ENCODE data around the gene MMEL1.

The MMEL1 gene

DNA sequence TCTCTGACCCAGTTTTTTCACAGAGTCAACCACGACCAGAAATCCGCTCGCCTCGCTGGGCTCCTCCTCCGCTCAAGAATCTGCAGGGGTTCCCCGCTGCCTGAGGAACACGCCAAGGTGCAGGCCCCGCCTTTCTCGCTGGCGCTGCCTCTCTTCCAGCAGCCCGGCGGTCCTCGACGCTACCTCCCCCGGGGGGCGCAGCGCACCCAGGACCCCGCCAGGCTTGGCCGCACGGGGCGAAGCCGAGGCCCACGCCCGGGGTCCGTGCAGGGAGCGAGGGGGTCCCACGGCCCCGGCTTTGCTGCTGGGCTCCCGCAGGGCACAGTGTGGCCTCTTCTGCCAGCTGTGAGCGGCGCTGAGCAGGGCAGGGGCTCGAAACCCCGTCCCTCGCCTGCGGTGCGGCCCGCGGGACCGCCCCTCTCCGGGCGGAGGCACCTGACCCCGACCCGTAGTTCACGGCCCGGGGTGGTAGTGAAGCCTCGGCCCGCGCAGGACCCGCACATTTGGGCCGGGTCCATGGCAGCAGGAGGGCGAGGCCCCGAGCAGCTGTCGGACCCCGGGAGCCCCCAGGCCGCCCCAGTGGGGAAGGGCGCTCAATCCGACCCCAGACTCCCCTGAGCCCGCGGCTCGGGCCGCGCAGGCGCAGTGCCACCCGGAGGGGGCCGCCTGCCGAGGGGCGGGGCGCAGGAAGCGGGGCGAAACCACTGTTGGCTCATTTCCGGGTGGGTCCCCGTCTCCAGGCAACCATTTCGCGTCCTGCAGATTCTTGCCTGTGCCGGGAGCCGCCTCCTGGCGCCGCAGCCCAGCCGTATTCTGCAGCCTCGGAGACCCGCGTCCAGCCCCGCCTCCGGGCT lies 10.0 kb upstream of the MMEL1 start:
- peak; percentile 95 for DNase-seq

DNA sequence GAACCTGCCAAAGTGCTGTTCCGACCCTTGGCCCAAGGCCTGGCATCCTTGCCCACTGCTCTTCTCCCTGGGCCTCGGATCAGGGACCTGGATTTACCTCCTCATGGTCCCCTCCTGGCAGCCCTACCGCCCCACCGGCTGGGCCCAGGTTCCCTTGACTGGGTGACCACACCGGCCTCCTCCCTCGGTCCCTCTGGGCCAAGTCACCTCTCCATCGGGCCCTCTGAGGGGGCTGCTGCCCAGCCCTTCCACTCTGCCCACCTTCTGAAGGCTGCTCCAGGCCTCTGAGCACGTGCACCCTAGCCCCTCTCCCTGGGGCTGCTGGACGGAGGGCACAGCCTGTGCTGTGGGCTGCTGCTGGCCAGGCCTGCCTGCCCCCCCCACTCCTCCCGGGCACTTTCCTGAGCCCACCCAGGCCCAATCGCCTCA lies 9.3 kb upstream of the MMEL1 start:
- no peak for DNase-seq

DNA sequence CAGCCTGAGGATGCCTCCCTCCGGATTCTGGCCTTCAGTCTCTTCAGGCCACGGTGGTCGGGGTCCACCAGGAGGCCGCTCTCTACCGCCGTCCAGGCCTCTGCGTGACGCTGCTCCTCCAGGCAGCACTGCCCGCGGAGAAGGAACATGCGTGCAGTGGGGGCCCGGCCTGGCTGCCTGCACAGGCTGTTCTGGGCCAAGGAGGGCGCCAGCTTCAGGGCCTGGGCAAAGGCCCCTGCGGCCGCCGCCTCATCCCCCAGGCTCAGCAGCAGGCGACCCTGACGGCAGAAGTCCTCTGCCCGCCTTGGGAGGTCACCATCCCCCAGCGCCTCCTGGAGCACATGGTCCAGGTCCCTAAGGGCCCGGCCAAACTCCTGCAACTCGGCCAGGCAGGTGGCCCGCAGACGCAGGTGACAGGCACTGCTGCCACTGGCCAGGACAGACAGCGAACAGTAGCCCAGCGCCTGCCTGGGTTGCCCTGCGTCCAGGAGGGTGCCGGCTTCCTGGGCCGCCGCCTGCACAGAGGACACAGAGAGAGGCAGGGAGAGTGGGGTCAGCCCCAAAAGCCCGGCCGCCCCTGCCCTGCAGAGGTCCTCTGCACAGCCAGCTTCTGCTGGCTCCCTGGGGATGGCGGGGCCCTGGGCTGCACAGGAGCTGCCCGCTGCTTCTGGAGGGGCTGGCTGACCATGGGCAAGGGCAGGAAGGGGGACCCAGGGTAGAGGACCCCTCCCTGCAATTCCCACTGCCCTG lies 8.7 kb upstream of the MMEL1 start:
- no peak for DNase-seq

DNA sequence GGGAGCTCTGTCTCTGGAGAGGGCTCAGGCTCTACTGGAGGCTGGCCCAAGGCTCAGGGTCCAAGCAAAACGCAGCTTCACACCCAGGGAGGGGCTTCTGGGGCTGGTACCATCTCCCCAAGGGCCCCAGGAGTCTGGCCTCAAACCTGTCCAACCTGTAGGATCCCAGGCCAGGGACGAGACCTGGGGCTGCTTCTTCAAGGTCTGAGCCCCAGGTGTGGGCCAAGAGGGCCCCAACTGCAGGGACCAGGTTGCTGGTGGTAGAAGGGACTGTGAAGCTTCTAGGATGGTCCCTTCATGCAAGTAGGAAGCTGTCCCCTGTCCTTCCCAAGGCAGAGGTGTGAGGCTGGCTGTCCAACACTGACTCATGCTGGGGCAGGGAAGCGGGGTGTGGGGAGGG lies 7.8 kb upstream of the MMEL1 start:
- no peak for DNase-seq

DNA sequence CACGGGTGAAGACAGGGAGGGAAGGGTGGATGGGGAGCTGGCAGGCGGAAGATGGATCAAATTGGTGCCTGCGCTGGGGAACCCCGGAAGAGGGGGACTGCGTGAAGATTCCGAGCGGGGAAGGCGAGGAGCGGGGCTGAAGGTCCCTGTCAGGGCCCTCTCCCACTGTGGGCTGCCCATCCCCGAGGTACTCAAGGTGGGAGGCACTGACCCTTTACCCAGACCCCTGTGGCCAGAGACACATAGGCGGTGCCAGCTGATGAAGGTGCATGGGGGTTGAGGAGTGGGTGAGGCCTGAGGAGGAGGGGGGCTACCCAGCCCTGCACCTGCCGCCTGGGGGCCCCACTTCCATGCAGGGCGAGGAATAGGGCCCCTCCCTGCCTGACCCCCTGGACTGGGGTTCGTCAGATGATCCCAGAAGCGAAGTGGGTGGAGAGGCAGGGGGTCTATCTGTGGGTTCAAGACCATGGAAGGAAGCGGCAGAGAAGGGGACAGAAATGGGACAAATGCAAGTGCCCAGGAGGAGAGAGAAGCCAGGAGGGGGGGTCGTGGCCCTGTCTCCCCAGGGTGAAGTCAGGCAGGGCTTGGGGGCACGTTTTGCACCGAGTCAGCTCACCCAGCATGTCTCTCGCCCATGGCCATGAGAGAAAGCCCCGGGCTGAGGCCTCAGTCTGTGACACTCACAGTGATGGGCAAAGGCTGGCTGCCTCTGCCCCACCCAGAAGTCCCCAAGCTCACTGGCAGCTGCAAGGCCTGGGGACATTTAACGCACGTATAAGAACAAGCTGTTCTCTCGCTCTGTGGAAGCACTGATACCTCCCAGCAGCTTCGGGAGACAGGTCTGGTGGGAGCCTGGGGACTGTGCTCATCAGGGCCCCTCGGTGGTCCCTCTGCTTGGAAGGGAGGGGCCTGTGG lies 7.0 kb upstream of the MMEL1 start:
- DNase-seq, result no peak

DNA sequence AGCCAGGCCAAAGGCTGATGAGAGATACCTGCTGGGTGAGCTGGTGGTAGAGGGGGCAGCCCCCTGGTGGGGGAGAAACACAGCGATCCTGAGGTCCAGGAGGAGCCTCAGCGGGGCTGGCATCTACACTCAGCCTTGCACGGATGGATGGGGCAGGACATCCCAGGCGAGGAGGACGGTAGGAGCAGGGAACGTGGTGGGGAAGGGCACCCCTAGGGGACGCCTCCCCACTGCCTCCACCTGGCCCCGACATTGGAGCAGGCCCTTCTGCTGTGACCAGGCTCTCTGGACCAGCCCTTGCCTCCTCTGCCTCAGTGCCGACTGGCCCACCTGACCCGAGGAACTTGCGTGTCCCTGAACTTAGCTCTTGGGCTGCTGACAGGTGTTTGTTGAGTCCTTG lies 6.4 kb upstream of the MMEL1 start:
- DNase-seq, result no peak

DNA sequence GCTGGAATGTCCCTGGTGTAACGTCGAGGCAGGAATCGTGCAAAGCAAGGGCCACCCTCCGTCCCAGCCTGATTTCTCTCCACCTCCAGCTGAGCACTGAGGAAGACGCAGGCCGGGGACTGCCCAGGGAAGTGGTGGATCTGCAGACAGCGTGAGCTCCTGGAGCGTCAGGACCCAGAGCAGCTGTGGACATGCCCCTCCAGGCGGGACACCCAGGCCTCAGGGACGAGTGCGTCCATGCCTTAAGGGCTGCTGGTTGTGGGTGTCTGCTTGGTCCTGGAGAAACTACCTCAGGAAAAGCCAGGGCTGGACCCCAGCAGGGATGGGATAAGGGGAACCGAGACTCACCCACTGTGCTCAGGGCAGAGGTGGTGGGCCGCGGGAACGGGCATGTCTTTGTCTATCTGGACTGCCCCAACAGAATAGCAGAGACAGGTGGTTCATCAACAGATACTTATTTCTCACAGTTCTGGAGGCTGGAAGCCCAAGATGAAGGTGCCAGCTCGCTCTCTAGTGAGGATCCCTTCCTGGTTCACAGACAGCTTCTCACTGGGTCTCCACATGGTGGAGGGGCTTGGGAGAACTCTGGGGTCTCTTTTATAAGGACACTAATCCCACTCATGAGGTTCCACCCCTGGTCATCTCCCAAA lies 5.8 kb upstream of the MMEL1 start:
- DNase-seq, result no peak

DNA sequence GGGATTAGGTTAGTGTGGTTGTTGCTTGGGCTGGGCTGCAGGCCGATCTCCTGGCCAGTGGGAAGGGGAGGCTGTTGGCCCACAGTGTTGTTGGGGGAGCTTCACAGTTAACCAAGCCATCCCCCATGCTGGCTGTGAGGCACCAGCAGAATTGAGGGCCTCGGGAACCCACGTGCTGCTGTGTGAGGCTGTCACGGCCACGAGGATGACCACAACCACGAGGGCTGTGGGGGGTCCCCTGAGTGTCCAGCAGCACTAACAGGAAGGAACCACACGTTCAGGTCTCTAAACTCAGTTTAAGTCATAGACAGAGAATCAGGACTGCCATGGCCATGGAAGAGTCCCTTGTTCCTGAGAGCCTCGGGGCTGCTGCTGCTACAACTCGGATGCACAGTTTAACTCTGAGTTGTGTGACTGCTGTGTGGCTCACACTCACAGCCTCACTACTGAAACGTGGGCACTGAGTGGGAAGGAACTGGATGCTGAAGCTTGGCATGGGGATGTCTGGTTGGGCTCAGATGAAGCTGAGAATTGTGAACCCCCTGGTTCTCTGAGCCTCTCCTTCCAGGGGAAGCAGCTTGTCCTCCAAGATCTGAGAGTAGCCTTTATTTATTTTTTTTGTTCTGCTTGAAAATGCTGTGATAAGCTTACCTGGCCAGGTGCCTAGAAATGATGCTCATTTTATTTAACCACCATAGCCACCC lies 4.8 kb upstream of the MMEL1 start:
- no peak for DNase-seq

DNA sequence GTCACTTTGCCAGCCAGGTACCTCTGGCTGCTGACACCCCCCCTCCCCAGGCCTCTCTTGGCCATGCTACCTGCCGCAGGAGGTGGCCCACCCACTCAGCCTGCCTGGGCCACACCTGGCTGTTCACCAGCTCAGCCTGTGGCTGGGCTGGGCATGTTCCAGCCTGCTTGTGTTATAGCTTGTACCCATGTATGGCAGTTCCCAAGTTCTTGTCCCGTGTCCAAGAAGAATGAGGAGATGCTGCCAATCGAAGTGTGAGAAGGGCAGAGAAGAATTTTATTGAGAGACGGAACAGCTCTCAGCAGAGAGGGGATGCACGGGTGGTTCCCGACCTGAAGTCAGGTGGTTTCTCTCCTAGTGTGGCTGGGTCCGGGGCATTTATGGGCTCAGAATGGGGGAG lies 3.9 kb upstream of the MMEL1 start:
- DNase-seq, result no peak

DNA sequence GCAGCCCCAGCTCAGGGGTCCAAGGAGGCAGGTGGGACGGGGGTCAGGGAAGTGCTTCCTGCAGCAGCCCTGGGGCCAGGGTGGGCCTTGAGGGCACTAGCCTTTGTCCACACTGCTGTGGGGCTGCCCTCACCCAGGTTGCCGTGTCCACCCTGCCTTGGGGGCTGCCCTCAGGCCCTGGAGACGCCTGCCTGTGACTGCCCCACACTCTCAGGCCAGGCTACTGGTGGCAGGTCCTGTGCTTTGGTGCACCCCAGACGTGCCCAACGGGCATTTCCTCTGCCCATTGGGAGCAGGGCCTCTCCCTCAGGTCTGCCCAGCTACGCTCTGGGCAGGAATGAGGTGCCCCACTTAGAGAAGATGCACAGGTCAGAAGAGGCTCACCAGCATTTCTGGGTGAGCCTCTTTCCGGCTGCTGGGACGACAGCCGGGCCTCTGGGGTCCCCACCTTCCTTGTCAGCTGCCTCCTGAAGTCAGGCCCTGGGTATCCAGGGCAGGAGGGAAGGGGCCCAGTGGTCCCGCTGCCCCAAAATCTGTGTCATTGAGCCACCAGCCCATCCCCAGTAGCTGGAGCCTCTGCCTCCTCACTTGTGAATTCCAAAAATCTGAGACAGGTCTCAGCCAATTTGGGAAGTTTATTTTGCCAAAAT lies 2.7 kb upstream of the MMEL1 start:
- no peak for DNase-seq

DNA sequence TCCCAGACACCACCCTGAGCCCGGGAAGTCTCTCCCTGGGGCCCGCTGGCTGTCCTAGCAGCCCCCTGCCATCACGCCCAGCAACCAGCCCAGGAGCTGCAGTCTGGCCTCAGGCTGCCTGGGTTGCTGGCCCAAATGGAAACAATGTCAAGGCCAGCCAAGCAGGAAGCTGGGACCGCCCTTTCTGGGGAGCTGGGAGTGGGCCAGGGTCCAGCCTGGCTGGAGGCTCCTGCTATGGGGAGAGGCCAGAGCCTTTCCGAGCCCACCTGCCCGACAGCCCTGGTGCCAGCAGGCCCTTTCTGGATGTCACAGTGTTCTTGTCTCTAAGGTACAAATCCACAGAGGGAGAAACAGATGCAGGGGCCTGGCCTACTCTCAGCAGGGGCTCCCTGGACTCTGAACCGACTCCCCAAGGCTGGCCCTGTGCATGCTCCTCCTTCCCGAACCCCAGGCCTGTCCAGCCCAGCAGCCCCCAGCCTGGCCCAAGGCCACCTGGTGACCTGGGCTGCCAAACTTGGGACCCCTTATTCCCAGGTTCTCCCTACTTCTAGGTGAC lies 1.2 kb upstream of the MMEL1 start:
- no peak for DNase-seq

DNA sequence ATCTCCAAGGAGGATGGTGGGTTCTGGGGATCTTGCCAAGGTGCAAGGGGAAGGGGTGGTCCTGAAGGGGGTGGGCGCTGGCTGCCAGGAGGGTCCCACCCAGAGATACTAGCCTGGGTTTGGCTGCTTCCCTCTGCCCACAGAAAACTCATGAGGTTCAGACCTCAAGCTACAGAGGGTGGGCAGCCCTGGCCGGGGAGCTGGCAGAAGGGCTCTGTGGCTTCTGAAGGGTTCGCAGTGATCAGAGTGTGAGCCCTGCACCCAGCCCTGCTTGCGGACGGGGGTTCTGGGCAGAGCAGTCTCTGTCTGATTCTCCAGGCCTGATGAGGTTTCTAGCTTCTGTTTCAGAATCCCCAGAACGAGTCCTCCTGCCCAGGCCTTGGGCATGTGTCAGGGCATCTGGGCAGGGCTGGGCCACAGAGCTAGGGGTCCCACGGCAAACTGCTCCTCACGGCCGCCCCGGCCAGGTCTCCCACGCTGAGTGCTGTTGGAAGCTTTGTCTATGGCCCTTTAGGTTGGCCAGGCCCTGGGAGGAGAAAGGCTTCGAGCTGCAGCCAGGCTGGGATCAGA lies 635 bp upstream of the MMEL1 start:
- DNase-seq, result no peak

DNA sequence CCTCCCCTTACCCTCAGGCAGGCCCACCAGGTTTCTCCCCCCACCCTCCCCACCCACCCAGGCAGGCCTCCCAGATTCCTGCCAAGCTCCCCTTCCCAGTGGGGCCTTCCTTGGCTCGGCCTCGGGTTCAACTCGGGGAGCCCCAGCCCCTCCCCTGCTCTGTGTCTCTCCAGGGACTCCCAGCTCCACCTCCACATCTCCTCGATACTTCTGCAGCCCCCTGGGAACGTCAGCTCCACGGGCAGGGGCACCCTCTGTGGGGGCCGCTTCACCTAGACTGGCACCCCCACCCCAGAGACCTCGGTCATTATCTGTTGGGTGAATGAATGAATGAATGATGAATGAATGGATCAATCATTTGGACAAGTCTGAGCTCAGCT lies 775 bp downstream of the MMEL1 start:
- no peak for DNase-seq

DNA sequence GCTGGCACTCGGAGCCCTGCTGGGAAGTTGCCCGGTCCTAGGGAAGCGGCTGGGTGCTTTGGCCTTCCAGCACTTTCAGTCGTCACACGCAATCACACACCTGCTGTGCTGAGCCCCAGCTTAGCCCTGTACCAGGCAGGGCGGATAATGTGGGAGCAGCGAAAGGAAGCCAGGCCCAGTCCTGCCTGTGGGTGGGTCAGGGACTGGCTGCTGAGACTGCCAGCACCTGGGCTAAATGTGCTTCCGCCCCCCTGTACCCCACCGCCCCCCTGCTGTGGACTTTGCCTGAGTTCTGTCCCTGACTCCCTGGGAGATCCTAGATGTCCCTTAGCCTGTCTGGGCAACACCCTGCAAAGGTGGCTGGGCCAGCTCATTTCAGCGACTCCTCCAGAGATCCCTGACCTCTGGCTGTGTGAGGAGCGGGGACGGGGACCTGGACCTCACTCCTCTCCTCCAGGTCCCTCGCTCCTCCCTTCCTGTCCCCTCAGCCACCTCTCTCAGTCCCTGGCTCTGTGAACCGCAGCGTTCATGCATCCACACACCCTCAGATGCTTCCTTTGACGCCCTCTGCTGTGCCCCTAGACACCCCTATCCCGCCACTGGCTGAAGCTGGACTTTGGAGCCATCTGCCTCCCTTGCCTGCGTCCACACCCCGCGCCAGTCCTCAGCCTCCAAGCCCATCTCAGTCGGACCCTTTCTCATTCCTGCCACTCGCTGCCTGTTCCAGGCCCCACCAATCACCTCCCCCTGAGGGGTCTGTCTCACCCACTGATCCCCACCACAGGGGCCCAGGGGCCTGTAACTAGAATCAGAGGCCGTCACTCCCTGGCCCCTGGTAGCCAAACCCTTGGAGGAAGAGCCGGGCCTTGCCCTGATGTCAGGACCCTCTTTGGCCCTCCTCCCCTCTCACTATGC lies 1.4 kb downstream of the MMEL1 start:
- no peak for DNase-seq

DNA sequence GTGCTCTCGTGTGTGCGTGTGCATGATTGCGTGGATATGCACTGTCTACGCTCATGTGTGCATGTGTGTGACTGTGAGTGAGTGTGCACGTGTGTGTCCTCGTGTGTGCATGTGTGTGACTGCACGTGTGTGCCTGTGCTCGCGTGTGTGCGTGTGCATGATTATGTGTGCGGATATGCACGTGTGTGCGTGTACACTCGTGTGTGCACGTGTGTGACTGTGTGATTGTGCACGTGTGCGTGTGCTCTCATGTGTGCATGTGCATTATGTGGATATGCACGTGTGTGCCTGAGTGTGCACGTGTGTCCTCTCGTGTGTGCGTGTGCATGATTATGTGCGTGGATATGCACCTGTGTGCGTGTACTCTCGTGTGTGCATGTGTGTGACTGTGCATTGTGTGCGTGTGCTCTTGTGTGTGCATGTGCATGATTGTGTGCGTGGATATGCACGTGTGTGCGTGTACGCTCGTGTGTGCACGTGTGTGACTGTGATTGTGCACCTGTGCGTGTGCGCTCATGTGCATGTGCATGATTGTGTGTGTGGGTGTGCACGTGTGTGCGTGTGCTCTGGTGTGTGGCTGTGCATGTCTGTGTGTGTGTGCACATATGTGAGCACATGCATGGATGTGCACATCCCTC lies 2.2 kb downstream of the MMEL1 start:
- no peak for DNase-seq

DNA sequence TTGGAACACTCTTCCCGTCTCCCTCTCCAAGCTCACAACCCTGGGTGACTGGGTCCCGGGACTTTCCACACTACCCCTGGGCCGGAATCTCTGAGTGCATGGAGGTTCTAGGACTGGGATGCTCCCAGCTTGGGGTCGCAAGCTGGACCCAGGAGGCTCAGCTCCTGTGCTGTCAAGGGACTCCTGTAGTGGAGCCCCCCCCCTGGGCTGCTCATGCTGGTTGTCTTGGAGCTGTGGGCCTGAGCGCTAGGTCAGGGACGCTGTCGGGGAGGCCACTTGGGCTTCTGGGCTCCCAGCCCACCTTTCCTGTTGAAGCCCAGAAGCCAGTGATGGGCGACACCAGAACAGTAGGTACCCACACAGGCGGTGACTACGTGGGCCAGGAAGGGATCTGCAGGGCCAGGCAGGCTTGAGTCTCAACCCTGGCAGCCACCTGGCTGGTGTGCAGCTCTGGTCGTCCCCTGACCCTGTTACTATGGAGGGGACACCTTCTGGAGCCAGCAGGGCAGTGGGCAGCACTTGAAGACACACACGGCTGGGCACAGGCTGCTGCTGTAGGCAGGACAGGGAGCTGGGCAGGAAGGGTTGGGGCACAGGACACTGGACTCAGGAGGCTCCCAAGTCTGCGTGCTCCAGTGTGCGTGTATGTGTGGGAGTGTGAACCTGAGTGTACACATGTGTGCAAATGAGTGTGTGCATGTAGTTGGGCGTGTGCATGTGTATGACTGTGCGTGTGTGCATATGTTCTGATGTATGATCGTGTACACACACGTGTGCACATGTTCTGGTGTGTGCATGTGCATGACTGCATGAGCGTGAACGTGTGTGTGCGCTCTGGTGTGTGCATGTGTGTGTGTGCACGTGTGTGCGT lies 3.0 kb downstream of the MMEL1 start:
- no peak for DNase-seq

DNA sequence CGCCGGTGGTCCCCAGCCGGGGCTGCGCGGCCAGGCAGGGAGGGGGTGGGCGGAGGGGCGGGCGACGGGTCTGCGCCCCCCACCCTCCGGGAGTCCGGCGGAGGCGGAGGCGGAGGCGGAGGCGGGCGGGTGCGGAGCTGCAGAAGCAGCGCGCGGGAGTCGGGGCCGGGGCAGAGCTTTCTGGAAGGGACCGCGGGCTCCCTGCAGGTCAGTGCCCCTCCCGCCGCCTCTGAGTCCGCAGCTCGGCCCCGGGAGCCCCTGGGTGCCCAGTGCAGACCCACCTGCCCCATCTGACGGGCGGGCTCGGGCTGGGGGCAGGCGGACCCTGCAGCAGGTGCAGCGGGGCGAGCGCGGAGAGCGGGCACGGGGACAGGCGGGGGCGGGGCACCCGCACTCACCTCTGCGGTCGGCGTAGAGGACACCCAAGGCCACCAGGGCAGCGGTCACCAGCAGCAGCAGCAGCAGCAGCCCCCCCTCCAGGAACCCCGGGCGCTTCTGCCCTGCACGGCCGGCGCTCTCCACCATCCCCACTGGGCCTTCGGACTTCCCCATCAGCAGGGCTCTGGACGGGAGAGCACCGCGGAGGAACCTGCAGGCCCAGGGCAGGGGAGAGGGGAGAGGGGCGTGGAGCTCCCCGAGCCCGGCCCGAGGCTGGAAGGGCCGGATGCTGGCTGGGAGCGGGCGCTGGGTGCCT lies 3.7 kb downstream of the MMEL1 start:
- DNase-seq, result no peak
